ENCODE measurements around the gene CNIH4.
"Not testable (repeated sequence)": the region's sequence is repeated elsewhere in the genome, so short reads cannot be mapped to it uniquely, and the experiment has no call there.

Gene CNIH4

DNA sequence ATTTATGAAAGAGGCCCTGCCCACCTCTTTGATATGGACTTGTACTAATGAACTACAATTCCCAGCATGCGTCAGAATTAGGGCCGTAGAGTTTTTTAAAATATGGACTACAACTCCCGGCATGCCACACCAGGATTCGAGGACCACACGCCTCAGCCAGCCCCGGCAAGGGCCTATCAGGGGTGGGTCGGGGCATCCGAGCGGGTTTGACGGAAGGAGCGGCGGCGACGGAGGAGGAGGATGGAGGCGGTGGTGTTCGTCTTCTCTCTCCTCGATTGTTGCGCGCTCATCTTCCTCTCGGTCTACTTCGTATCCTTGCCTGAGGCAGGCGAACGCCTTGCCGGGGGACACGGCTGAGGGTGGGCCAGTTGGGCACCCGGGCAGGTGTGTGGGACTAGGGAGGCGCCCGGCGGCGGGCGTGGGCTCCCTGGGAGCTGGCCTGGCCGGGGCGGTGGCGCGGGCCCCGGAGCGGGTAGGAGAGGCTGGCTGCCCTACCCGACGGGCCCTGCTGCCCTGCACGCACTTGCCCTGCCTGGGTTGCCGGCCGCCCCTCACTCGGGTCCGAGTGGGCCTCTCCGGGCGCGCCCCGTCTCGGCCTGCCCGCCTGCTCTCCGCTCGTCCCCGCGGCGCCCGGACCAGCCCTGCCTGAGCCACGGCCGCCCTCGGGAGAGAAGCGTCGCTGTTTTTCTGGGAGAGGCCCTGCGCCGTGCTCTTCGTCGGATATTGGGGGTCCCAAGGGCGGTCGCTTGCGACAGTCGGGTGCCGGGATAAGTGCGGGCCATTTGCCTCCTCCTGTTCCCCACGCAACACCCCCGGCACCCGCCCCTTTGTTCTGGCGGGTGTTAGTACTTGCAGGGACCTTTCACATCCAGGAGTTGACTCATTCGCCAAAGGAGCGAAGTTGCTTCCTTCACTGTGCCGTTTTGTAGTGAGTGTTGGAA lies at the start of gene CNIH4:
TSS of gene CNIH4 (plus strand) at position 195 of the 941 bp plus-strand sequence. CDS start at position 241, 46 bp downstream.
- in situ Hi-C loops (cut with MboI; ENCODE audit: low sequenced_read_pairs) = no loop called here

DNA sequence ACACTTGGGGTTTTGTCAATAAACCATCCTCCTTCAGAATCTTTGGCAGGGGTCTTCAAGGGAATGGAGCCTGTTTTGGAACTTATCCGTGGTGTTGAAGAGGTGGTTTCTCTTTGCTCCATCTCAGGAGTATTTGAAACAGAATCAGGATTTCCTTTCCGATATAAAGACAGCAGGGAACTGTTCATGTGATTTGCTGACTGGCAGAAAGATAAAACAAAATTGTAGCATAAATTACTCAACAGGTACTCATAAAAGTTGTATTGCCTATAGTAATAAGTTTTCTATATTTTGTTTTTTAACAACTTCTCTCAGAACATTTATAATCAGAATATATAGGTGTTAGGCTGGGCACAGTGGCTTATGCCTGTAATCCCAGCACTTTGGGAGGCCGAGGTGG lies 48.6 kb upstream of the CNIH4 start:
- in situ Hi-C loops (cut with MboI; ENCODE audit: low sequenced_read_pairs) = no loop called here

DNA sequence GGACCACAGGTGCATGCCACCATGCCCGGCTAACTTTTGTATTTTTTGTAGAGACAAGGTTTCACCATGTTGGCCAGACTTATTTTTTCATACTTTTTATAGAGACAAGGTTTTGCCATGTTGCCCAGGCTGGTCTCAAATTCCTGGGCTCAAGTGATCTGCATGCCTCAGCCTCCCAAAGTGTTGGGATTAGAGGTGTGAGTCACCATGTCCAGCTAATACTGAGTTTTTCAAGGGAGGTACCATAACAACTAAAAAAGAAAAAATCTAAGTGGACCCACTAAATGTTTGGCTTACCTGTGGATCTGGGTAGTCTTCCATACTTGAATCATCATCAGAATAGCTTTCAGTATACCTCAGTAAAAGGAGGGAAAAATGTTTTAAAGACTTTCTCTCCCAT lies 45.2 kb upstream of the CNIH4 start:
- in situ Hi-C loops (cut with MboI; ENCODE audit: low sequenced_read_pairs) = not testable (repeated sequence)

DNA sequence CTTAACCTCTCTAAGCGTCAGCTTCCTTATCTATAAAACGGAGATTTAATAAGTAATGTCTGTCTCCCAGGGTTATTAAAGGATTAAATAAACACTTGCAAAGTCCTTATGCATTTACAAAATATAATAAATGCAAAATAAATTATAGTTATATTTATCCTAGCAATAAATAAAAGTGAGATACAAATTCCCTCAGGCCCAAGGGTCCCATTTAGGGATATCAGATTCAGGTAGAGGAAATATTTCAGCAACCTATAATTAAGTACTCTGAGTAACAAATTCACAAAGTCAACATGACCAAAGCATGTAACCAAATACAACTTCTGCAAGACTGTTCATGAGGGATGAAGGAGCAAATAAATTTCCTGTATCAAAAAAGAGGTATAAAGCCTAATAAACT lies 44.7 kb upstream of the CNIH4 start:
- in situ Hi-C loops (cut with MboI; ENCODE audit: low sequenced_read_pairs) = no loop called here

DNA sequence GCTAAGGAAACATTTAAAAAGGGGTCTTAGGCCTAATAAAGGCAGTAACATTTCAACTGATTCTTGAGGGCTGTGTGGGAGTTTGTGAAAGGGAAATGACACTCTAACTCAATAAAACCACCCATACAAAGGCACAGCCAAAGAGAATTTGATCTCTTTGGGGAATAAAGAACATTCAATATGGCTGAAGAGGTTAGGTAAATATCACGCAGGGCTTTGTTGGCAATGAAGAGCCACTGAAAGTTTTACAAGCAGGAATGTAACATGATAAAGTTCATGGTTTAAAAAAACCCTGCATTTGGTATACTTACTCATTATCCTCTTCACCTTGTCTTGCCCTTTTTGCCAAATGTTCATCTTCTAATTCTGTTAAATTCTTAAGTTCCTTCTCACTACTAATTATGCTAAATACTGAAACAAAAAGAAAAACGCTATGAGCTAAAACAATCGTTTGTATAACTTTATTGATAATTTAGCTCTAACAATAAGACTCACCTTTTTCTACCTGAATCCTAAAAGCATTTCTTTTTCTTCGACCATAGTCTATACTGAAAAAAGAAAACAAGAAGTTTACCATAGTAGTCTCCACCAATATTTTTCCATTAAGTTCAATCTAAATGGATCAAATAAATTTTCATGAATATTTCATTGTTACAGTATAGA lies 39.2 kb upstream of the CNIH4 start:
- in situ Hi-C loops (cut with MboI; ENCODE audit: low sequenced_read_pairs) = no loop called here

DNA sequence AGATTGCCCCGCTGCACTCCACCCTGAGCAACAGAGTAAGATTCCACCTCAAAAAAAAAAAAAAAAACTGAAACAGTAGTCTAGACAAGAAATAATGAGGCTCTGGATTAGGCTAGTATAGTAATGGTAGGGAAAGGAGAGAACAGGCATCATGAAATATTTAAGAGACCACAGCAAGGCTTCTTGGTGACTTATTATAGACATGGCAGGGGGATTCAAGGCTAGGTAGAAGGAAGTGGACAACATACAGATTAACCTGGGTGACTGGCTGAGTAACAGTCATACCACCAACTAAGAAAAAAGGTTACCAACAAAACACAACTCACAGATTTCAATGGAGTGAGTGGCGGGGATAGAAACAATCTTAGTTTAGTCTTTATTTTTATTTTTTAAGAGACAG lies 35.0 kb upstream of the CNIH4 start:
- in situ Hi-C loops (cut with MboI; ENCODE audit: low sequenced_read_pairs) = loop anchor here (10.0 kb wide), 1 partner anchor 207 kb away; the partner anchor contains the start of gene FBXO28

DNA sequence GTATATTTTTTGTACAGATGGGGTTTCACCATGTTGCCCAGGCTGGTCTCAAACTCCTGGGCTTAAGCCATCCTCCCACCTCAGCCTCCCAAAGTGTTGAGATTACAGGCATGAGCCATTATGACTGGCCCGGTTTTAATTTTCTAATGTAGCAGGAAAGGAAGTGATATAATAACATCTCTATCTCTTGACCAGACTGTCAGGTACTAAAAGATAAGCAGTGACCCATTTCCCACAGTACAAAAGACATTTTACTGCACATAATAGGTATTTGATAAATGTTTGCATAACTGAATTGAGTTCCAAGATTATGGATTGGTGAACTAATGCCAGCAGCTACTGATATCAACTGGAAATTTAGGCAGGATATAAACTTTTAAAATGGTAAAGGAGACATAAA lies 30.7 kb upstream of the CNIH4 start:
- in situ Hi-C loops (cut with MboI; ENCODE audit: low sequenced_read_pairs) = loop anchor here (10.0 kb wide), 1 partner anchor 211 kb away; the partner anchor contains the start of gene FBXO28

DNA sequence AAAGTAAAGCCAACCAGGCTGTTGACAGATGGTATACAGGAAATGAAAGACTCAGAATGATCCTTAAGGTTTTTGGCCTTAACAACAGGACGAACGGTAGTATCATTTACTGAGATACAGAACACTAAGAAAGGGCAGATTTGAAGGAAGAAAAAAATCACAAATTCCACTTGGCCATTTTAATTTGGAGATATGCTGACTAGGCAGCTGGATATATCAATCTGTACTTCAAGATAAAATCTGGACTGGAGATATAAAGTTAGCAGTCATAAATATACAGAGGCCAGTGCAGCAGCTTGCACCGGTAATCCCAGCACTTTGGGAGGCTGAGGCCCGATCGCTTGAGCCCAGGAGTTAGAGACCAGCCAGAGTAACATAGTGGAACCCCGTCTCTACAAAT lies 28.0 kb upstream of the CNIH4 start:
- in situ Hi-C loops (cut with MboI; ENCODE audit: low sequenced_read_pairs) = loop anchor here (10.0 kb wide), 1 partner anchor 214 kb away; the partner anchor contains the start of gene FBXO28

DNA sequence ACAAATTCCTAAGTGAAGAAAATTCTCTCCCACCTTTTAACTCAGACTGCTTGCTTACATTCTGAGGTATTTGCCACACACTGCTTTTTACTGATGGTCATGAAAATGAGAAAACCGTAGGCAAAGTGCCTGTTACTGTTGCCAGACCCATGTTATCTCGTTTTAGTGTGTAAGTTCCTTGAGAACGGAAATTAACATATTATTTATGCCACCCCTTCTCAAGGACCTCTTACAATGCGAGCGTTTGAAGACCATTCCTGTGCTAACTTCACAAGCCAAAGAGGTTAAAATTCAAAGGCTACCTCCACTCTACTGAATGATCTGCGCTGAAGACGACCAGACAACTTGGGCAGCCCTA lies 27.2 kb upstream of the CNIH4 start:
- in situ Hi-C loops (cut with MboI; ENCODE audit: low sequenced_read_pairs) = loop anchor here (10.0 kb wide), 1 partner anchor 215 kb away; the partner anchor contains the start of gene FBXO28

DNA sequence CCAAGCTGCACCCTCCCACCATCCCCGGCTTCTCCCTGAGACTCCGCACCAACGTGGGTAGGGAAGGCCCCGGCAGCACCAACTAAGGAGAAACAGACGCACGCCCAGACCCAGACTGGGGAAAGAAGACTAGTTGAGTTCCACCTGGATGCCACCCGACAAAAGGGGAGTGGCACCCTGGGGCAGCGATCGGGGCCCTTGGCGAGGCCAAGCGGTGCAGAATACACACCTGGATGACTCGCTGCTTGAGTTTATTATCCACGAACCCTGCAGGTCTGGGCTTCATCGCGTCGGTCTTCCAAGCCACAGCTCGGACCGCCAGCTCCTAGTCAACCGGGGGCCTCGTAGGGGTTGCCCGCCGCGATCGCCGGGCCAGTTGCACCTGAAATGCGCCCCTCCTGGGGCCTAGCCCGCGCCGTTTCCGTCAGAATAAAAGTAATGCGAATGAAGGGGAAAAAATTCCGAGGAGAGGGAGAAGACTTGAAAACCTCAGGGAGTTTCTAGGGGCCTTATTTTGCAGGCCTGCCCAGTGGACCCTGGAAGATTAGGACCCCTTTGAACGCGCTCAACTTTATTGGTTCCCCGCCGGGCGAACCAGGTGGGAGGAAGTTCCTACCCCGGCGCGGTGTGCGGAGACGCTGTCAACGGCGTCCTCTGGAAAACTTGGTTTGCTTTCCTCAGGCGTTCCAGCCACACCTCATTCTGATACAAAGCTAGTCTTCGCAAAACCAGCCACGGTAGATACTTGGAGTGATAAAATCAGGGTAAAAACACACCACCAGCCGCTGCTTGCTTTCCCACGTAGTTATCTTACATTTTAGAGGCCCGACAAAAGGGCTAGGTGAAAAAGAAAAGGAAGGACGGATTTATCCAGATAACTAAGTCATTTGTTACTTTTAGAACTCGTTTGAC lies 26.6 kb upstream of the CNIH4 start, which contains the start of gene NVL:
TSS of gene NVL (minus strand) at position 331 of the 912 bp plus-strand sequence. CDS start at position 286, 45 bp downstream.
- in situ Hi-C loops (cut with MboI; ENCODE audit: low sequenced_read_pairs) = loop anchor here (10.0 kb wide), 1 partner anchor 215 kb away; the partner anchor contains the start of gene FBXO28

DNA sequence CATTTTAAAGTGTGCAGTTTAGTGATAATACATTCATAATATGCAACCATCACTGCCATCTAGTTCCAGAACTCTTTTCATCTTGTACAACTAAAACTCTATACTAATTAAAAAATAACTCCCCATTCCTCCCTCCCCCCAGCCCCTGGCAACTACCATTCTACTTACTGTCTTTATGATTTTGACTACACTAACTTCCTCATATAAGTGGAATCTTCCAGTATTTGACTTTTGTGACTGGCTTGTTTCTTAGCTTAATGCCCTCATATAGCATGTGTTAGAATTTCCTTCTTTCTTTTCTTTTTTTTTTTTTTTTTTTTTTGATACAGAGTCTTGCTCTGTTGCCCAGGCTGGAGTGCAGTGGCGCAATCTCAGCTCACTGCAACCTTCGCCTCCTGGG lies 25.4 kb upstream of the CNIH4 start:
- in situ Hi-C loops (cut with MboI; ENCODE audit: low sequenced_read_pairs) = no loop called here

DNA sequence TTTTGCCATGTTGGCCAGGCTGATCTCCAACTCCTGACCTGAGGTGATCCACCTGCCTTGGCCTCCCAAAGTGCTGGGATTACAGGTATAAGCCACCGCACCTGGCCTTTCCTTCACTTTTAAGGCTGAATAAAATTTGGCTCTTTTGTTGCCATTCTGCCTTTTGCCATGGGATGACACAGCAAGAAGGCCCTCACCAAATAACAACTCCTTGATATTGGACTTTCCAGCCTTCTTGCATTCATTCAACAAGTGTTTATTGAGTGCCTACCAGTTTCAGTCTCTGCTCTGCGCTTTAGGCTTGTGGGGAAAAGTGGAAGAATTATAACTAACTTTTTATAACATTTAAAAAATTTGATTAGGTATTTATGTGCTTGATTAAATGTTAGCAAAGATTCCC lies 24.9 kb upstream of the CNIH4 start:
- in situ Hi-C loops (cut with MboI; ENCODE audit: low sequenced_read_pairs) = no loop called here

DNA sequence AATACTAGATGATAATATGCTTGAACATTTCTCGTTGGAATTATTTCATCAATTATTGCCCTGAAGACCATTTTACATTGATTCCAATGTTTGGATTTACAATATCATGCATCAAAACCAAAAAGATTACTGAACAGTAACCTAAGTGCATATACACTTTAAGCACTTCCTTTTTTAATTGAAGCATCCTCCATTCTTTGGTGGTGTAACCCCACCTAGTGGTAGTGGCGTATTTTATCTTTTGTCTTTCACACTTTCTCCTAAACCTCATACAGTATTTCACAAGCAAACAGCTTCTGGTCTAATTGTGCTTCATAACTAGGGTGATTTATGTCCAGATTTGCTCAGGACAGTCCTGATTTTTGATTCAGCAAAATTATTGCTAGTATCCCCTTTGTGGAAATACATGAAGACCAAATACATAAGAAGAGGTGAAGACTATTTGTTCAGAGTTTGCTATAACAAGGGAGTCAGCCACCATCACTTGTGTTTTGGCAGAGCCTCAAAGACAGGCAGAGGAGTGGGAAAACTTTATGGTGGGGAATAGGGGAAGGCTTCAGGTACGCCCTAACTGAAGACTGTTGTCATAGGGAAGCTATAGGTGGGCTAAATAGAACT lies 23.3 kb upstream of the CNIH4 start:
- in situ Hi-C loops (cut with MboI; ENCODE audit: low sequenced_read_pairs) = no loop called here

DNA sequence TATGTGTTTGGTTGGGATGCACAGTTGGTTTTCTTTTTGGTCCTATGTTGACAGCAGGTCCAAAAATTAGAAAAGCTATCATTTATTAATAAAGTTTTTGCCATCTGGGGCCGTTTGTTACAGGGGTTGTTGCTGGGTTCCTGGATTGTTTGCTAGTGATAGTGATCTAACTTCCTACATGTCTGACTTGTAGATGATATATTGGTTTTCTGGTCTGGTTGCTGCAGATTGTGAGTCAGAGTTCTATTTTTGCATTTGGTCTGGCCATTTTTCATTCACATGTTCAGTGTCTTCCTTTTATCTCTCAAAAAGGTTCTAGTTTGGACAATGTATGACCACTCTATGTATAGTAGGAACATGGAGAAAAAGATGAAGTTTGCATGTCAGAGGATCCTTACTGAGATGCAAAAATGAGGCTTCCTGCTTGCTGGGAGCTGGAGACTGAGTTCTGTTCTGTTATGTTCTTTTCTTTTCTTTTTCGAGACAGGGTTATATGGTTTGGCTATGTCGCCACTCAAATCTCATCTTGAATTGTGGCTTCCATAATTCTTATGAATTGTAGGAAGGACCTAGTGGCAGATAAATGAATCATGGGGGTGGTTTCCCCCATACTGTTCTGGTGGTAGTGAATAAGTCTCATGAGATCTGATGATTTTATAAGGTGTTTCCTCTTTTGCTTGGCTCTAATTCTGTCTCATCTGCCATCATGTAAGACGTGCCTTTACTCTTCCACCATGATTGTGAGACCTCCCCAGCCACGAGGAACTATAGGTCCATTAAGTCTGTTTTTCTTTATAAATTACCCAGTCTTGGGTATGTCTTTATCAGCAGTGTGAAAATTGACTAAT lies 22.5 kb upstream of the CNIH4 start:
- in situ Hi-C loops (cut with MboI; ENCODE audit: low sequenced_read_pairs) = no loop called here

DNA sequence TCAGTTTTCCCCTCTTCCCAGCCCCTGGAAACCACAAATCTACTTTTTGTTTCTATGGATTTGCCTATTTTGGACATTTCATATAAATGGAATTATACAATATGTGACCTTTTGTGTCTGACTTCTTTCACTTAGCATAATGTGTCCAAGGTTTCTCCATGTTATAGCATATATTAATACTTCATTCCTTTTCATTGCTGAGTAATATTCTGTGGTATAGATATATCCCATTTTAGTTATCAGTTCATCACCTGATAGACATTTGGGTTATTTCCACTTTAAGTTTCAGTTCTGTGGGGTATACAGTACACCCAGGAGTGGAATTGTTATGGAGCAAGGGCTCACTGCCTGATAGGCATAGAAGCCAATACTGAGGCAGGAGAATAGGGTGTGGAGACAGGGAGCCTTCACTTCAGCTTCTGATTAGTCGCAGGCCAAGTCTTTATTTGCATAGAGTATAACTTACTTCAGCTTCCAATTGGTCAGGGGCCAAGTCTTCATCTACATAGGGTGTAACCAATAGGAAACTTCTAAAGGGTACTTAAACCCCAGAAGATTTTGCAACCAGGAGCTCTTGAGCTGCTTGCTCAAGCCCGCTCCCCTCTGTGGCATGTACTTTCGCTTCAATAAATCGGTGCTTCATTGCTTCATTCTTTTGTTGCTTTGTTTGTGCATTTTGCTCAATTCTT lies 18.4 kb upstream of the CNIH4 start:
- in situ Hi-C loops (cut with MboI; ENCODE audit: low sequenced_read_pairs) = no loop called here

DNA sequence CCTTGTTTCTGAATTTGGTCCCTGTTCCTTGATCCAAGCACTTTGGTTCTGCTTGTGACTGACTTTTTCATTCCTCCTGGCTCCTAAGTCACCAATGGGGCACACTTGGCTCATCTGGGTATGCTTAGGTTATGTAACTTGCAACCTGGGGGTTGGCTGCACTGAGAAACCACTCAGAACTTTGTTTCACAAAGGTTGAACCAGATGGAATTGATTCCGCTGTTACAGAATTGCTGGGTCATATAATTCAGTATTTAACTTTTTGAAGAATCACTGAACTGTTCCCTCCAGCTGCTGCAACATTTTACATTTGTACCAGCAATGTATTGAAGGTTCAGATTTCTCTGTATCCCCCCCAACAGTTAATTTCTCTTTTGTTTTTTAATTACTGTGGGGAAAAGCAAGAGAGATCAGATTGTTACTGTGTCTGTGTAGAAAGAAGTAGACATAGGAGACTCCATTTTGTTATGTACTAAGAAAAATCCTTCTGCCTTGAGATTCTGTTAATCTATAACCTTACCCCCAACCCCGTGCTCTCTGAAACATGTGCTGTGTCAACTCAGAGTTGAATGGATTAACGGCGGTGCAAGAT lies 17.1 kb upstream of the CNIH4 start:
- in situ Hi-C loops (cut with MboI; ENCODE audit: low sequenced_read_pairs) = no loop called here

DNA sequence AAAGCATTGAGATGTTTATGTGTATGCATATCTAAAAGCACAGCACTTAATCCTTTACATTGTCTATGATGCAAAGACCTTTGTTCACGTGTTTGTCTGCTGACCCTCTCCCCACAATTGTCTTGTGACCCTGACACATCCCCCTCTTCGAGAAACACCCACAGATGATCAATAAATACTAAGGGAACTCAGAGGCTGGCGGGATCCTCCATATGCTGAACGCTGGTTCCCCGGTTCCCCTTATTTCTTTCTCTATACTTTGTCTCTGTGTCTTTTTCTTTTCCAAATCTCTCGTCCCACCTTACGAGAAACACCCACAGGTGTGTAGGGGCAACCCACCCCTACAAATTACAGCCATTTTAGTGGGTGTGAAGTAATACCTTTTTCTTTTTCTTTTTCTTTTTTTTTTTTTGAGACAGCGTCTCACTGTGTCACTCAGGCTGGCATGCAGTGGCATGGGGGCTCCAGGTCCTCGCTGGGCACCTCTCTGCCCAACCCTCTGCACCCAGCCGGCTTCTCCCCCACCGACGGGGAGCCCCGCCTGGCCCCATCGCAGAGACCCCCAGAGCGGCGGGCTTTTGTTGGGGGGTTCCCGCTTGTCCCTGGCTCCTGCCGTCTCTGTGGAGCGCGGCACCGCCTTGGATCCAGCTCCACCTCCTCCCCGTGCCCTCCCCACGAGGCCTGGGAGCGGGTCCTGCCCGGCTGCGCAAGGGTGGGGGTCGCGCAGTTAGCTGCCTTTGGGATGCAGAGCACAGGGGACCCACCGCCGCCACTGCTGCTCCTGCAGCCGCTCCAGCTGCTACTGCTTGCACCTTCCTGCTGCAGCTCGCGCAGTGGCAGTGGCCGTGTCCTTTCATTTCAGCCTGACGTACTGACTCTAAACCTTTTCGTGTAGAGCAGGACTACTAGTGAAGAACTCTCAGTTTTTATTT lies 16.0 kb upstream of the CNIH4 start:
- in situ Hi-C loops (cut with MboI; ENCODE audit: low sequenced_read_pairs) = not testable (repeated sequence)

All from HL-60/S4 (cell line).